ENCODE data around the gene RPS6KC1. TPM values are rescaled to one million over a fixed set of nuclear protein-coding genes. Genes with fewer than 3 reads are reported as not detected.

Gene RPS6KC1
- total RNA-seq, 1 experiment from 2014 or later: 20.5 TPM

DNA sequence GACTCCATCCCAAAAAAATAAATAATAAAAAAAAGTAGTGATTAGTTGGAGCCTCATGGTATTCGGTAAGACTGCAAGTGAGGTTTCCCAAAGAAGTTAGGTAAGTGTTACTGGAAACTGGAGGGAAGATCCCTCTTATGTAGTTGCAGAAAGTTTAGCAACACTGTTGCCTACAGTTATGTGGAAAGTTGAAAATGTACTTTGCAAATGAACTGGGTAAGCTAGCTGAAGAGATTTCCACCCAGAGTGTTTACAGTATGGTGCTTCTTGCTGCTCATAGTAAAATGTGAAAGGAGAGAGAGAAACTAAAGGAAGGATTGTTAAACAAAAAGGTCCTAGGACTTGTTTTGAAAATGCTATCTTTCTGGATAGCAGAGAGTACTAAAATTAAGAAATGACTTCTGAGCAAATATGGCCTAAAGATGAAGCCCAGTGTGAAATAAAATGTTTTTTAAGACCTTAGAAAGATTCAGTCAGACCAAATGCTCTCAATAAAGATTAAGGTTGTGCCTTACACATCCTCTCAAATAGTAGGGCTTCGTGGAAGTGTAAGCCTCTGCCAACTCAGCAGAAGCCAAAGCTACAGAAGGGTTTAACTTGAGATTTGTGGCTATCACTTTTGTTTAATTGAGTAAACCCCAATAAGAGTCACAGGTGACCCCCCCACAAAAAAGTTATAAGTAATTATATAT lies 31.5 kb downstream of the RPS6KC1 start:
- no peak overlapping the region for H3K4me3 ChIP-seq (ENCODE audit: low read depth in 2 of 2, low read length in 2 of 2)
- ATAC-seq: no peak
- ChIA-PET CTCF (no interaction called here), POLR2A (no interaction called here)
- TF ChIP-seq POLR2AphosphoS5 (IDR thresholded peaks at IDR 0.05; ENCODE audit: low read depth, low read length): no peak
- TF ChIP-seq, protein P1, sequence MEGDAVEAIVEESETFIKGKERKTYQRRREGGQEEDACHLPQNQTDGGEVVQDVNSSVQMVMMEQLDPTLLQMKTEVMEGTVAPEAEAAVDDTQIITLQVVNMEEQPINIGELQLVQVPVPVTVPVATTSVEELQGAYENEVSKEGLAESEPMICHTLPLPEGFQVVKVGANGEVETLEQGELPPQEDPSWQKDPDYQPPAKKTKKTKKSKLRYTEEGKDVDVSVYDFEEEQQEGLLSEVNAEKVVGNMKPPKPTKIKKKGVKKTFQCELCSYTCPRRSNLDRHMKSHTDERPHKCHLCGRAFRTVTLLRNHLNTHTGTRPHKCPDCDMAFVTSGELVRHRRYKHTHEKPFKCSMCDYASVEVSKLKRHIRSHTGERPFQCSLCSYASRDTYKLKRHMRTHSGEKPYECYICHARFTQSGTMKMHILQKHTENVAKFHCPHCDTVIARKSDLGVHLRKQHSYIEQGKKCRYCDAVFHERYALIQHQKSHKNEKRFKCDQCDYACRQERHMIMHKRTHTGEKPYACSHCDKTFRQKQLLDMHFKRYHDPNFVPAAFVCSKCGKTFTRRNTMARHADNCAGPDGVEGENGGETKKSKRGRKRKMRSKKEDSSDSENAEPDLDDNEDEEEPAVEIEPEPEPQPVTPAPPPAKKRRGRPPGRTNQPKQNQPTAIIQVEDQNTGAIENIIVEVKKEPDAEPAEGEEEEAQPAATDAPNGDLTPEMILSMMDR (IDR thresholded peaks at IDR 0.05): no peak
- no peak for TF ChIP-seq SIN3A (IDR thresholded peaks at IDR 0.05; ENCODE audit: borderline replicate concordance, insufficient read depth, low read depth, low read length)
- TF ChIP-seq, protein P2, sequence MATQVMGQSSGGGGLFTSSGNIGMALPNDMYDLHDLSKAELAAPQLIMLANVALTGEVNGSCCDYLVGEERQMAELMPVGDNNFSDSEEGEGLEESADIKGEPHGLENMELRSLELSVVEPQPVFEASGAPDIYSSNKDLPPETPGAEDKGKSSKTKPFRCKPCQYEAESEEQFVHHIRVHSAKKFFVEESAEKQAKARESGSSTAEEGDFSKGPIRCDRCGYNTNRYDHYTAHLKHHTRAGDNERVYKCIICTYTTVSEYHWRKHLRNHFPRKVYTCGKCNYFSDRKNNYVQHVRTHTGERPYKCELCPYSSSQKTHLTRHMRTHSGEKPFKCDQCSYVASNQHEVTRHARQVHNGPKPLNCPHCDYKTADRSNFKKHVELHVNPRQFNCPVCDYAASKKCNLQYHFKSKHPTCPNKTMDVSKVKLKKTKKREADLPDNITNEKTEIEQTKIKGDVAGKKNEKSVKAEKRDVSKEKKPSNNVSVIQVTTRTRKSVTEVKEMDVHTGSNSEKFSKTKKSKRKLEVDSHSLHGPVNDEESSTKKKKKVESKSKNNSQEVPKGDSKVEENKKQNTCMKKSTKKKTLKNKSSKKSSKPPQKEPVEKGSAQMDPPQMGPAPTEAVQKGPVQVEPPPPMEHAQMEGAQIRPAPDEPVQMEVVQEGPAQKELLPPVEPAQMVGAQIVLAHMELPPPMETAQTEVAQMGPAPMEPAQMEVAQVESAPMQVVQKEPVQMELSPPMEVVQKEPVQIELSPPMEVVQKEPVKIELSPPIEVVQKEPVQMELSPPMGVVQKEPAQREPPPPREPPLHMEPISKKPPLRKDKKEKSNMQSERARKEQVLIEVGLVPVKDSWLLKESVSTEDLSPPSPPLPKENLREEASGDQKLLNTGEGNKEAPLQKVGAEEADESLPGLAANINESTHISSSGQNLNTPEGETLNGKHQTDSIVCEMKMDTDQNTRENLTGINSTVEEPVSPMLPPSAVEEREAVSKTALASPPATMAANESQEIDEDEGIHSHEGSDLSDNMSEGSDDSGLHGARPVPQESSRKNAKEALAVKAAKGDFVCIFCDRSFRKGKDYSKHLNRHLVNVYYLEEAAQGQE (IDR thresholded peaks at IDR 0.05; ENCODE audit: insufficient read depth in 1 of 2, low read depth in 2 of 2, low read length in 1 of 2): no peak
- TF ChIP-seq TCF7L2 (IDR thresholded peaks at IDR 0.05; ENCODE audit: low read depth, low read length): no peak
- in situ Hi-C loops (cut with HindIII; ENCODE audit: low pct_unique_long_range_greater_than_20kb, low sequenced_read_pairs) (no loop called here), intact Hi-C loops (cut with micrococcal nuclease; ENCODE audit: unreplicated experiment) (no loop called here)
- DNase-seq (ENCODE audit: low read depth, low spot score): no peak
- 0 out of 2 replicates have a peak, but pooled peaks cover 3% of the 10 kb centered on the region for H3K36me3 ChIP-seq (ENCODE audit: control insufficient read depth, insufficient read depth, low read length)
- no TSS peak for BruUV-seq (replicated peaks)
- H3K9me3 ChIP-seq (ENCODE audit: control insufficient read depth, insufficient read depth, low read depth, low read length): no peaks in the 10 kb centered on the region
- H3K27me3 ChIP-seq (ENCODE audit: control insufficient read depth, insufficient read depth, low read length): no peaks in the 10 kb centered on the region
- no peak overlapping the region for H3K27ac ChIP-seq (ENCODE audit: low read length)
- no peaks in the 10 kb centered on the region for H3K4me1 ChIP-seq (ENCODE audit: control insufficient read depth, insufficient read depth, low read length)

DNA sequence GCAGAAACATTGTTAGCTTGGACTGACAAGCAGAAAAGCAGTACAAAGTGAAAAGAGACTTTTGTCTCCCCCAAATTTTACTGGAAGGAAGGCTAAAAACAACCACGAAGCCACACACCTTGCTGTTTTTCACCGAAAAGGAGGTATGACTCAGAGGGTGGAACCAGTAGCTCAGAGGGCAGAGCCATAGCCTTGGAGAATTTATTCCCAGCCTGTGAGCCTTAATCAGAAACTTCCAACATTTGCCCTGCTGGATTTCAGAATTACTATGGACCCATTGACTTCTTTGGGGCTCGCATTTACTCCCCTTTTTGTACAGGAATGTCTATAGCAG lies 32.0 kb downstream of the RPS6KC1 start:
- Histone ChIP-seq H3K4me3 (ENCODE audit: low read depth in 2 of 2, low read length in 2 of 2) (no peak overlapping the region), H3K4me1 (ENCODE audit: control insufficient read depth, insufficient read depth, low read length) (no peaks in the 10 kb centered on the region), H3K36me3 (ENCODE audit: control insufficient read depth, insufficient read depth, low read length) (0 out of 2 replicates have a peak, but pooled peaks cover 3% of the 10 kb centered on the region), H3K27me3 (ENCODE audit: control insufficient read depth, insufficient read depth, low read length) (no peaks in the 10 kb centered on the region), H3K27ac (ENCODE audit: low read length) (no peak overlapping the region), H3K9me3 (ENCODE audit: control insufficient read depth, insufficient read depth, low read depth, low read length) (no peaks in the 10 kb centered on the region)
- POLR2A ChIA-PET: no interaction called here
- in situ Hi-C loops (cut with HindIII; ENCODE audit: low pct_unique_long_range_greater_than_20kb, low sequenced_read_pairs) (no loop called here), intact Hi-C loops (cut with micrococcal nuclease; ENCODE audit: unreplicated experiment) (no loop called here)
- BruUV-seq (replicated peaks): no TSS peak
- no peak for ATAC-seq
- CTCF ChIA-PET: no interaction called here
- TF ChIP-seq TCF7L2 (IDR thresholded peaks at IDR 0.05; ENCODE audit: low read depth, low read length) (no peak), SIN3A (IDR thresholded peaks at IDR 0.05; ENCODE audit: borderline replicate concordance, insufficient read depth, low read depth, low read length) (no peak), POLR2AphosphoS5 (IDR thresholded peaks at IDR 0.05; ENCODE audit: low read depth, low read length) (no peak)
- TF ChIP-seq, protein P2 (IDR thresholded peaks at IDR 0.05; ENCODE audit: insufficient read depth in 1 of 2, low read depth in 2 of 2, low read length in 1 of 2): no peak
- TF ChIP-seq, protein P1 (IDR thresholded peaks at IDR 0.05): no peak
- DNase-seq (ENCODE audit: low read depth, low spot score): no peak

Data from Panc1 (cell line).